Measurements from ENCODE around the gene F10. TPM values are rescaled to one million over a fixed set of nuclear protein-coding genes. Genes with fewer than 3 reads are reported as not detected.

Gene F10
- polyA plus RNA-seq, 4 donors = 21.8 to 23.4 (median 22.4) TPM

- no peak for DNase-seq (ENCODE audit: low read depth in 4 of 4, low spot score in 2 of 4)
These were observed 7.0 kb upstream of the F10 start for GRCh38 chr13:113115363-113116205.

- no peak for DNase-seq (ENCODE audit: low read depth in 4 of 4, low spot score in 2 of 4)
These were observed 6.3 kb upstream of the F10 start for GRCh38 chr13:113116206-113116800.

DNA sequence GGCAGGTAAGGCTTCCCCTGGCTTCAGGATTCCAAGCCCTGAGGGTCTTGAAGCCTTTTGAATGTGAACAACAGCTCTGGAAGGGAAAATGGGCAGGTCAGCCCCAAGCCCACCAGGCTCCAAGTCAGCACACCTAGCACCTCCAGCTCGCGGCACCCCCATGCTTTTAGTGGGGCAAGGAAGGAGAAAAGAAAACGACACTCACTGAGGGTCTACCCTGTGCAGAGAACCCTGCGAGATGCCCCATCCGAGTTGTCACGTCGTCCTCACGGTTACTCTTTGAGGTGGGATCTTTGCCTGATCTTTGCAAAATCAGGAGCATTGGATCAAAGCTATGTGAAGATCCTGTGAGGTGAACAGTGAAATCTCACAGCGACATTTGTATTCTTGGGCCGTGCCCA lies 5.7 kb upstream of the F10 start:
- DNase-seq (ENCODE audit: low read depth in 4 of 4, low spot score in 2 of 4) = no peak

DNA sequence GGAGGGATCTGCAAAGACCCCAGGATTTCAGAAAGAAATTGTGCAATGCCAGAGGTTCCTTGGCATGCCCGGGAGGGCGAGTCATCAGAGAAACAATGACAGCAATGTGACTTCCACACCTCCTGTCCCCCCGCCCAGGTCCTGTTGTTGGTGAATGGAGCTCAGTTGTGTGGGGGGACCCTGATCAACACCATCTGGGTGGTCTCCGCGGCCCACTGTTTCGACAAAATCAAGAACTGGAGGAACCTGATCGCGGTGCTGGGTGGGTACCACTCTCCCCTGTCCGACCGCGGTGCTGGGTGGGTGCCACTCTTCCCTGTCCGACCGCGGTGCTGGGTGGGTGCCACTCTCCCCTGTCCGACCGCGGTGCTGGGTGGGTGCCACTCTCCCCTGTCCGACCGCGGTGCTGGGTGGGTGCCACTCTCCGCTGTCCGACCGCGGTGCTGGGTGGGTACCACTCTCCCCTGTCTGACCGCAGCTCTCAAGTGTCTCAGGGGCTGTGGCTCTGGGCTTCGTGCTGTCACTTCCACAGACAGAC lies 5.2 kb upstream of the F10 start:
- DNase-seq (ENCODE audit: low read depth in 4 of 4, low spot score in 2 of 4) = no peak

DNA sequence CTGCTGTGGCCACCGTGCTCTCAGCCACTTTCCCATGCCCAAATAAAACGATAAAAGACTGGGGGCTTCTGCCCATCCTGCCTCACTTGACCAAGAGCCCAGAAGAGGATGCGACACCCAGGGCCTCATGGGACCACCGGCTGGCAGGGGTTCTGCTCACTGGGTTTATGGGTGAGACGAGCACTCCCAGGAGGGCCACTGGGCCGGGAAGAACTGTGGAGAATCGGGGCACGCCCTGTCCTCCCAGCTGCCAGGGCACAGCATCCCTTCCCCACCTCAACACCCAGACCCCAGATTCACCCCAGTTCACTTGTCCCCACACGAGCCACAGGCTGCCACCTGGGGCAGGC lies 4.7 kb upstream of the F10 start:
- no peak for DNase-seq (ENCODE audit: low read depth in 4 of 4, low spot score in 2 of 4)

GRCh38 chr13:113118261-113119021 lies 4.2 kb upstream of the F10 start:
- DNase-seq (ENCODE audit: low read depth in 4 of 4, low spot score in 2 of 4) = no peak

- no peak for DNase-seq (ENCODE audit: low read depth in 4 of 4, low spot score in 2 of 4)
These were observed 3.3 kb upstream of the F10 start for GRCh38 chr13:113119166-113119821.

DNA sequence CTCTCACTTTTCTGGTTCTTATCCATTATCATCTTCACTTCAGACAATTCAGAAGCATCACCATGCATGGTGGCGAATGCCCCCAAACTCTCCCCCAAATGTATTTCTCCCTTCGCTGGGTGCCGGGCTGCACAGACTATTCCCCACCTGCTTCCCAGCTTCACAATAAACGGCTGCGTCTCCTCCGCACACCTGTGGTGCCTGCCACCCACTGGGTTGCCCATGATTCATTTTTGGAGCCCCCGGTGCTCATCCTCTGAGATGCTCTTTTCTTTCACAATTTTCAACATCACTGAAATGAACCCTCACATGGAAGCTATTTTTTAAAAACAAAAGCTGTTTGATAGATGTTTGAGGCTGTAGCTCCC lies 2.8 kb upstream of the F10 start:
- no peak for DNase-seq (ENCODE audit: low read depth in 4 of 4, low spot score in 2 of 4)

- no peak for DNase-seq (ENCODE audit: low read depth in 4 of 4, low spot score in 2 of 4)
These were observed 2.1 kb upstream of the F10 start for GRCh38 chr13:113120300-113121182.

DNA sequence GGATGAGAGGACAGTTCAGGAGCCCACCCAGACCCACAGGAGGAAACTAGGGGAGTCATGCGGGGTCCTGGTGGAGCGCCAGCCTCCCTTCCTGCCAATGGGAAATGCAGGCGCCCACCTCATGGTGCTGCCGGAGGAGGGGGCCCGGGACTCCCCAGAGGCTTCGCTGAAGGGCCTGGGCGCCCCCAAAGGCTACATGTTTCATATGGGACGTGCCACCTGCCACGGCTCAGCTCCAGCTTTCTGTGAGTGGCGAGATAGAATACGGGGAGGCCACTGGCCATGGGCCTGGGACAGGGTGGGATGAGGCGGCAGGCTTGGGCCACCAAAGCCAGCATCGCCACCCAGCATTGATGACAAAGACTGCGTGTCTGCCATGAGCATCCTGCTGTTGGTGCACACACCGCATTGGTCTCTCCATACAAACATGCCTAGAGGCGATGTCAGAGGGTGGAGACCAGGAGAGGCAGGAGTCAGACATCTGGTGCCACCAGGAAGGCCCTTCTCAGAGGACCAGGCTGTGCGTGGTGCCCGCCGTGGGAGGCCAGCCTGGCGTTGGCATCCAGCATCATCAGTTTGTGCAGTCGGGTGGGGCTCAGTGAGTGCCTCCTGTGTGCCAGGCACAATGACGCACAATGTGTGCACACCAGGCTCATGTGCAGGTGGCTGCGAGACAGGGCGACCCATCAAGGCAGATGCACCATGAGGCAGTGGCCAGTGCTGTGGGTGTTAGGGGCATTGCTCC lies 1.2 kb upstream of the F10 start:
- no peak for DNase-seq (ENCODE audit: low read depth in 4 of 4, low spot score in 2 of 4)

GRCh38 chr13:113121928-113122471 lies 599 bp upstream of the F10 start:
- no peak for DNase-seq (ENCODE audit: low read depth in 4 of 4, low spot score in 2 of 4)

DNA sequence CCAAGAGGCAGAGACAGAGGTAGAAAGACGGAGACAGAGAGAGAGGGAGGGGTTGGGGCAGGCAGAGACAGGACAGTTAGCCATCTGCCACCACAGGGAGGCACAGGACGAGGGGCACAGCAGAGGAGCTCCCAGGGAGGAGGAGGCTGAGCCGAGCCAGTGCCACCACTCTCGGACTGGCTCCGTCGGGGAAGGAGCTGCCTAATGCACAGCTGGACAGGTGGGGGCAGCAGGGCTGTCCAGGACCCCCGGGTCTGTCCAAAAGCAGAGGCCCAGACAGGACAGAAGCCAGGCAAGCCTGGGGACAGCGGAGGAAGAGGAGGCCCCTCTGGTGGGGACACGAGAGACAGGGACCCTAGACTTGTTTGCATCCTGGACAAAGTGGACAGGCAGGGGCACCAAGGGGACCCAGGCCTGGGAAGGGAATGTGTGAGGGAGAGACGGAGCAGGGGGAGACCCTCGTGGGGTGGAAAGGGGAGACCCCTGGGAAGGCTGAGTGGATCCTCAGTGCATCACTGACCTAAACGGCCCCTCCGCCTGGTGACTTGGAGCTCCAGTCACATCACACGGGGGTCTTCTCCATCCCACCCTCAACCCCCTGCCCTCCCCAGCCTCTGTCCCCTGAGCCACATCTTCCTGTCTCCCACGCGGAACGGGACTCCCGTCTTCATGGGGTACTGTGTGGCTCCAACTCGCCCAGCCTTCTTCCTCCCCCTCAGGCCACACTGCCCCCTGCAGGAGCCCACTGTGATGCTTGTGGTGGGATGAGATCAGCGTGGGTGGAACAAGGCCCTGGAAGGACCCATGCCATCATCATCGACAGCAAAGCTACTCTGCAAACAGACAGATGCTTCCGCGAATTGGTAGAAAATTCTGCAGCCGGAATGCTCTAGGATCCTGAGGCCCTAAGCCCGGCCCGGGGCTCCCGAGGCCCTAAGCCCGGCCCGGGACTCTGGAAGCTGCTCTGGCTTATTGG lies 915 bp downstream of the F10 start:
- no peak for DNase-seq (ENCODE audit: low read depth in 4 of 4, low spot score in 2 of 4)

DNA sequence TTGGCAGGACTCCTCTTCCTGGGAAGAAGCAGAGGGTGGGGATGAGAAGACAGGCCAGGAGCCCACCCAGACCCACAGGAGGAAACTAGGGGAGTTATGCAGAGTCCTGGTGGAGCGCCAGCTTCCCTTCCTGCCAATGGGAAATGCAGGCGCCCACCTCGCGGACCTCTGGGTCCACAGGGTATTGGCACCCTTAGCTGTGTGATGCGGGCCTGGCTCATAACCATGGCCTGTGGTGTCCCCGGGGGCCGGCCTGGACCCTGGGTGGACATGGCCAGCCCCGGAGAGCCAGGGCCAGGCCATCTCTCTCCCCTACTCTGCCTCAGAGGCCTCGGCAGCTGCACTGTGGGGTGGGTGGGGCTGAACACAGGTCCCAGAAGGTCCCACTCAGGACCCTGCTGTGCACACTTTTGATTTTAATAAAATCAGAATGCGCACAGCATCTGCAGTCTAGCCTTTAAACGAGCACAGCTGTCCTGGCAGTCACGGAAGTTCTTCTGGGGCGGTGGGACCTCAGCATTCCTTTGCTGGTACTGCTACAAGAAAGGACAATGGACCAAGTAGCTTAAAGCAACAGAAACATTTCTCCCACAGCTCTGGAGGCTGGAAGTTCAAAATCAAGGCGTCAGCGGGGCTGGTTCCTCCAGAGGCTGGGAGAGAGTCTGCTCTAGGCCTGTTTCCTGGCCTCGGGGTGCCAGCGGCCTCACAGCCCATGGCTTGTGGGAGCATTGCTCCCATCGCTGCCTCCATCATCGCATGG lies 1.8 kb downstream of the F10 start:
- no peak for DNase-seq (ENCODE audit: low read depth in 4 of 4, low spot score in 2 of 4)

DNA sequence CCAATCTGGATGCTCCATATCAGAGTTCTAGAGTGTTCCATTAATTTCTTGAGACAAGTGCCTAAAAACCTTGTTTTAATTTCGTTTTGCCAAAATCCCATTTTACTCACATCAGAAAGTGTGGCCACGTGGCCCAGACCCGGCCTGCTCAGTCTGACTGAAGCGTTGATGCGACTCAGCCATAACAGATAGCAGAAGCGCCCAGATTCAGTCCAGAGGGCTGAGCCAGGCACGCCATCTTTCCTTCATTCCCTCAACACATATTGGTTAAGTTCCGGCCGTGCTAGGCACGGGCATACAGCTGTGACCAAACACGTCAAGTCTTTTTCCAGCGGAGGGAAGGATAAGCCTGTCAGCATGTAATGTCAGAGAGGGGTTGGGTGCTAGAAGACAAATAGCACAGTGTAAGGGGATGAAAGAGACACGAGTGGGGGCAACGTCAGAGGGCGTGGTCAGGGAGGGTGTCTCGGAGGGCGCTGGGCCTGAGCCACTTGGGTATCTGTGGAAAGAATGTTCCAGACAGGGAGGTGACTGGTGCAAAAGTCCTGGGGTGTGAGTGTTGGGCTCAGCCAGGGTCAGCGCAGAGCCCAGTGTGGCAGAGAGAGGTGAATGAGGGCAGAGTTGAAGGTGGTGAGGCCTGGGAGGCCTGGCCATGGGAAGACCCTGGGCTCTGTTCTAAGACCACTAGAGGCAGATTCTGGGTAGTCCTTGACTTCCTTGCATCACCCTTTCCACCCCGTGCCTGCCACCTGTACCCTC lies 3.1 kb downstream of the F10 start:
- DNase-seq (ENCODE audit: low read depth in 4 of 4, low spot score in 2 of 4) = no peak

DNA sequence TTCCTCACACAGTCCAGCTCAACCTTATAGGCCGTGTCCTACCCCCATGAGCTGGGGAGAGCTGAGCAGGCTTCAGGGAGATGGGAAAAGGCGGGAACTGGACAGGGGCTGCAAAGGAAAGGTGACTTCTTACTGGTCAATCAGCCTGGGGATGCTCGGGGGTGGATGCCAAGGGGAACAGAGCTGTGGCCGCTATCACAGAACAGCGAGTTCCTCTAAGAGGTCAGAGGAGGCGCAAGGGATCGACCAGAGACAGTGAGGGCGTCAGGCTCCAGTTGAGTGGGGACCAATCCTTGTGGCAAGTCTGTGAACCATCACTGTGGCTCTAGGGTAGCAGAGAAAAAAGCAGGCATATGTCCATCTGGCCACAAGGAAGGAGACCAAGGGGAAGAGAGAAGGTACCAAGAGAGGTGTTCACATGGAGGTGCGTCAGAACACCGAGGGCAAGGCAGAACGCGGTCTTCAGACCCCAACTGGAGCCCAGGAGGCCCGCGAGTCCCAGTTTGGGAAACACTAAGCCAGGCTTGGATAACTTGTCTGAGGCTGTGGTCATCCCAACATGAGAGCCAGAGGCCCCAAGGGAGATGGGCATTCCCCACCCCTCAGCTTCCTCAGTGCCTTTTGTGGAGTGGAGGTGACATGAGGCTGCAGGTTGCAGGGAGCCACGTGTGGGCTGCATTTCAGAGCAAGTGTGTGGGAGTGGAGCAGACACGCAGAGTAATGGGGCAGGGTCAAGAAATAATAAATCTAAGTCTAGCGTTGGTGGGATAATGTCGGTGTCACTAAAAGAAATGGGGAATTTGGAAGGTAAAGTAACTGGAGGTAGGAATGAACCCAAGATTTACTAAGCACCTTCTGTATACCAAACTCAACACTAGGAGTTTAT lies 3.9 kb downstream of the F10 start:
- DNase-seq (ENCODE audit: low read depth in 4 of 4, low spot score in 2 of 4) = no peak
